Left lung (tissue), 10 donors: ENCODE data around the gene CDH1. TPM values are rescaled to one million over a fixed set of nuclear protein-coding genes. Genes with fewer than 3 reads are reported as not detected.
A peak's percentile ranks its signal among the peaks of the same experiment; 100 is the strongest.

ENCODE experiments used
- ATAC-seq: fragments of 200-7000 bp; cut with Tn5 transposase; one replicate; pipeline ENCODE4 v1.9.1; 2020; ENCODE audit warnings: moderate library complexity
- DNase-seq, 4 donors: peaks; one replicate each; pipeline ENCODE4 v3.0.0-alpha.2; 2013 to 2020
- H3K27ac ChIP-seq, 2 donors: fragments of 200-600 bp; sonication (generic) in 1 of 2; one replicate each; pipeline versions ENCODE4 v1.5.0 to v1.8.0; 2020 to 2021
- H3K27me3 ChIP-seq, 2 donors: fragments of 200-600 bp; sonication (generic) in 1 of 2; one replicate each; pipeline versions ENCODE4 v1.5.0 to v1.8.0; 2020 to 2021
- H3K36me3 ChIP-seq, 2 donors: fragments of 200-600 bp; sonication (generic) in 1 of 2; one replicate each; pipeline versions ENCODE4 v1.5.0 to v1.8.0; 2020 to 2021
- H3K4me1 ChIP-seq, 2 donors: fragments of 200-600 bp; one replicate each; pipeline ENCODE4 v1.8.0; 2021
- H3K4me3 ChIP-seq, 2 donors: fragments of 200-600 bp; sonication (generic) in 1 of 2; one replicate each; pipeline versions ENCODE4 v1.5.0 to v1.8.0; 2020 to 2021; ENCODE audit warnings: mild to moderate bottlenecking in 1 of 2
- H3K9me3 ChIP-seq, 2 donors: fragments of 200-600 bp; sonication (generic) in 1 of 2; one replicate each; pipeline versions ENCODE4 v1.5.0 to v1.8.0; 2020 to 2021
- CTCF ChIP-seq, 2 donors: fragments of 200-600 bp; sonication (generic) in 1 of 2; IDR thresholded peaks; one replicate each; pipeline versions ENCODE4 v1.5.0 to v1.8.0; 2021; ENCODE audit warnings: antibody characterized with exemption in 2 of 2
- intact Hi-C, 2 donors: fragments of 100-400 bp; cut with DNase I; formaldehyde crosslinking; loops; one replicate each; pipeline versions ENCODE4 v1.11.2 to v1.14.2; 2022
- polyA plus RNA-seq, 6 donors: library from polyadenylated mRNA; unstranded; fragments of 120-200 nt; gene quantifications; one replicate each; pipeline ENCODE4 v1.2.1, GENCODE V29; 2013; ENCODE audit not compliant: insufficient read length in 6 of 6
- total RNA-seq, 2 donors: library from RNA; stranded (reverse); fragmentation: NEBNext Ultra II Directional; extraction: Animal tissue kit (Norgen Biotek cat#: 25700); gene quantifications; one replicate each; pipeline ENCODE4 v1.2.1, GENCODE V29; 2021
- donor health status: DM: no; HTN: yes; CAD: no.
- donor health status: DM: no; HTN: no; CAD: no.

Gene CDH1
- total and polyA plus RNA-seq, 8 donors, result 123 to 292 (median 164) TPM

- Histone ChIP-seq H3K4me1 (peaks cover 13 to 24% of the 10 kb centered on the region in 2 donors), H3K9me3 (no peaks in the 10 kb centered on the region), H3K27ac (peak overlapping the region; percentile 33 to 74), H3K36me3 (no peaks in the 10 kb centered on the region), H3K4me3 (no peak overlapping the region), H3K27me3 (peaks cover 0 to 6% of the 10 kb centered on the region in 2 donors)
- intact Hi-C loops, result no loop called here
- TF ChIP-seq CTCF (IDR thresholded peaks at IDR 0.05), result no peak
- DNase-seq (no peak), ATAC-seq (no peak)
Measured at GRCh38 chr16:68743664-68744063, 6.6 kb downstream of the CDH1 start.

DNA sequence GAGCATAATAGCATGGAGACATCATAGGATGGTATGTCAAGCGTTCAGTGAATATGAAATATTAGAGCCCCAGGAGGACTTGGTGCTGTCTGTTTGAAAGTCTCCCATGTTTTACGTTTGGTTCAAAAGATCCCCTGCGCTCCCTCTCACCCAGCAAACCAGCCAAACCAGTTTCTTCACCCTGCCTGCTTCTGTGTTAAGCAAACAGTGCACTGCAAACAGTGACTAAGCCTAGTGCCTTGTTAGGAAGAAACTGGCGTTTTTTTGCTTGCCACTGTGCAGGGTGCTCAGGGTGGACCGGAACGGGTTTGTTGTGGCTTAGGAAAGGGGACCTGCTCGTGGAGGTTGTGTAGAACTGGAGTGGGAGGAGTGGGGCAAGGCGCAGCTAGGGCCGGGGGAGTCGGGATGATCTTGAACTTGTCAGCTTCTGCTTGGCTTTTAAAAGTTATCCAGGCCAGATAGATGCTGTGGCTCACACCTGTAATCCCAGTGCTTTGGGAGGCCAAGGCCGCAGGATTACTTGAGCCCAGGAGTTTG is 7.7 kb downstream of the CDH1 start:
- no peak overlapping the region for H3K4me3 ChIP-seq
- H3K27me3 ChIP-seq, result no peaks in the 10 kb centered on the region
- ATAC-seq (peak; percentile 84), DNase-seq (peak in 2 of 4 donors; percentile 77 to 88)
- peaks cover 13 to 24% of the 10 kb centered on the region in 2 donors for H3K4me1 ChIP-seq
- intact Hi-C loops, result no loop called here
- no peaks in the 10 kb centered on the region for H3K36me3 ChIP-seq
- no peaks in the 10 kb centered on the region for H3K9me3 ChIP-seq
- H3K27ac ChIP-seq, result peak overlapping the region; percentile 33 to 74
- no peak for TF ChIP-seq CTCF (IDR thresholded peaks at IDR 0.05)

DNA sequence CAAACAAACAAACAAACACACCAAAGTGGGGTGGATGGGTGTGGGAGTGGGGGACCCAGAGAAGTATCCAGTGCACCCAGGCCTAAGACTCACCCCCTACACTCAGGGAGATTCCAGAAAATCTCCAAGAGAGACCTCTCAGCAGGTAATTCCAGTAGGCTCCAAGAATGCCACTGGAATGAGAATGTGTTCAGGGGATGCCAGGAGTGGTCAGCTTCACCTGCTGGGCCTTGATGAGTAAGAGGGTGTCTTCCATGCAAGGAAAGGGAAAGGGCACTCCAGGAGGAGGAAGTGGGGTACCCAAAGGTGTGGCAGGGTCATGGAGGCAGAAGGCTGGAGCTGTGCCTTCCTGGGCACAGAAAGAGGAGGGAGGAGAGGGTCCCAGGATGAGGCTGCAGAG is 9.9 kb downstream of the CDH1 start:
- ATAC-seq (no peak), DNase-seq (no peak)
- Histone ChIP-seq H3K4me1 (peaks cover 7 to 8% of the 10 kb centered on the region in 2 donors), H3K4me3 (no peak overlapping the region), H3K27ac (no peak overlapping the region), H3K27me3 (no peaks in the 10 kb centered on the region), H3K9me3 (no peaks in the 10 kb centered on the region), H3K36me3 (no peaks in the 10 kb centered on the region)
- TF ChIP-seq CTCF (IDR thresholded peaks at IDR 0.05), result no peak
- intact Hi-C loops, result no loop called here

GRCh38 chr16:68749432-68749831 is 12.3 kb downstream of the CDH1 start:
- Histone ChIP-seq H3K9me3 (no peaks in the 10 kb centered on the region), H3K27ac (no peak overlapping the region), H3K4me1 (peaks cover 0 to 6% of the 10 kb centered on the region in 2 donors), H3K27me3 (no peaks in the 10 kb centered on the region), H3K4me3 (no peak overlapping the region), H3K36me3 (no peaks in the 10 kb centered on the region)
- TF ChIP-seq CTCF (IDR thresholded peaks at IDR 0.05), result no peak
- no peak for DNase-seq
- intact Hi-C loops, result no loop called here
- no peak for ATAC-seq

DNA sequence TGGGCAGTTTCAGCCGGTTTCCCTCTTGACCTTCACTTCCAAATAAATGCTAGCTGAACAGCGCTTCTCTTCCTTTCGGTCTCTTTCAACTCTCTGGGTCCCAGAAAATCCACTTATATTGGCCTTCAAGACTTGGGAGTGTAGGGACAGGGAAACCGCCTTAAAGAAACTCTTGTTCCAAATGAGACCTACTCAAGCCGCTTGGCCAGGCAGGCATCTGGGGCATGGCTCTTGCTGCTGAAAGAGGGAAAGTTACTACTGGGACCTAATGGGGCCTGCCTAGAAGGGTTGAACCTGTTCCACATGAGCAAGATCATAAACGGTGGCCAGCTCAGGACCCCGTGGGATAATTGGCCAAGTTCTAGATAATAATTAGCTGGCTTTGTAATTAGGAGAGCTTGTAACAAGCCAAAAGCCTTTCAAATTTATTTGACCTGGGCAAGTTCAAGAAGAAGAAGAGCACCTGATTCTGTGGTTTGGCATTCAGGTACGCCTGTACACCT is 13.2 kb downstream of the CDH1 start:
- Histone ChIP-seq H3K4me1 (peaks cover 0 to 8% of the 10 kb centered on the region in 2 donors), H3K27ac (peak overlapping the region in 1 of 2 donors; percentile 6), H3K4me3 (no peak overlapping the region), H3K27me3 (no peaks in the 10 kb centered on the region), H3K36me3 (no peaks in the 10 kb centered on the region), H3K9me3 (no peaks in the 10 kb centered on the region)
- intact Hi-C loops, result no loop called here
- no peak for TF ChIP-seq CTCF (IDR thresholded peaks at IDR 0.05)
- no peak for DNase-seq
- ATAC-seq, result peak; percentile 76
